ENCODE data around the gene DGKD.
"Not testable (repeated sequence)": the region's sequence is repeated elsewhere in the genome, so short reads cannot be mapped to it uniquely, and the experiment has no call there.

DGKD gene

GRCh38 chr2:233353769-233354499, at the start of gene DGKD:
Gene DGKD (plus strand): TSS chr2:233354494. CDS start chr2:233354519, 25 bp downstream.
- peak; percentile 20 to 23 for DNase-seq (ENCODE audit: low read depth in 2 of 2)

- DNase-seq (ENCODE audit: low read depth in 2 of 2), result no peak
Observed at GRCh38 chr2:233307565-233307964, 46.7 kb upstream of the DGKD start, which contains the start of gene SAG. Gene SAG (plus strand): TSS chr2:233307816. CDS start chr2:233309190, 1,374 bp downstream.

- DNase-seq (ENCODE audit: low read depth in 2 of 2), result no peak
Observed at GRCh38 chr2:233311241-233311926, 42.9 kb upstream of the DGKD start.

- DNase-seq (ENCODE audit: low read depth in 2 of 2), result no peak
Observed at GRCh38 chr2:233312874-233313273, 41.4 kb upstream of the DGKD start.

- no peak for DNase-seq (ENCODE audit: low read depth in 2 of 2)
Observed at GRCh38 chr2:233314180-233314925, 39.9 kb upstream of the DGKD start.

- no peak for DNase-seq (ENCODE audit: low read depth in 2 of 2)
Observed at GRCh38 chr2:233317196-233317943, 36.9 kb upstream of the DGKD start.

GRCh38 chr2:233319256-233319655, 35.0 kb upstream of the DGKD start:
- DNase-seq (ENCODE audit: low read depth in 2 of 2), result no peak

GRCh38 chr2:233320470-233320869, 33.8 kb upstream of the DGKD start:
- DNase-seq (ENCODE audit: low read depth in 2 of 2), result no peak

GRCh38 chr2:233321166-233321565, 33.1 kb upstream of the DGKD start:
- DNase-seq (ENCODE audit: low read depth in 2 of 2), result no peak

GRCh38 chr2:233323851-233324250, 30.4 kb upstream of the DGKD start:
- DNase-seq (ENCODE audit: low read depth in 2 of 2), result no peak

- no peak for DNase-seq (ENCODE audit: low read depth in 2 of 2)
Observed at GRCh38 chr2:233325256-233325655, 29.0 kb upstream of the DGKD start.

GRCh38 chr2:233325814-233326213, 28.5 kb upstream of the DGKD start:
- no peak for DNase-seq (ENCODE audit: low read depth in 2 of 2)

- no peak for DNase-seq (ENCODE audit: low read depth in 2 of 2)
Observed at GRCh38 chr2:233326500-233326899, 27.8 kb upstream of the DGKD start.

GRCh38 chr2:233328922-233329321, 25.4 kb upstream of the DGKD start:
- DNase-seq (ENCODE audit: low read depth in 2 of 2), result no peak

GRCh38 chr2:233329489-233330135, 24.7 kb upstream of the DGKD start:
- no peak for DNase-seq (ENCODE audit: low read depth in 2 of 2)

- no peak for DNase-seq (ENCODE audit: low read depth in 2 of 2)
Observed at GRCh38 chr2:233331536-233331935, 22.8 kb upstream of the DGKD start.

- no peak for DNase-seq (ENCODE audit: low read depth in 2 of 2)
Observed at GRCh38 chr2:233332125-233332524, 22.2 kb upstream of the DGKD start.

- no peak for DNase-seq (ENCODE audit: low read depth in 2 of 2)
Observed at GRCh38 chr2:233334915-233335314, 19.4 kb upstream of the DGKD start.

- not testable (repeated sequence) for DNase-seq (ENCODE audit: low read depth in 2 of 2)
Observed at GRCh38 chr2:233336091-233336490, 18.2 kb upstream of the DGKD start.

GRCh38 chr2:233336541-233336940, 17.8 kb upstream of the DGKD start:
- DNase-seq (ENCODE audit: low read depth in 2 of 2), result no peak

- DNase-seq (ENCODE audit: low read depth in 2 of 2), result no peak
Observed at GRCh38 chr2:233338046-233338445, 16.2 kb upstream of the DGKD start.

Data from fibroblast of skin of left quadriceps (primary cell).